ENCODE measurements around the gene SLC39A8. TPM values are rescaled to one million over a fixed set of nuclear protein-coding genes. Genes with fewer than 3 reads are reported as not detected.

The SLC39A8 gene
- total RNA-seq, 1 experiment from 2014 or later = 13.2 TPM

DNA sequence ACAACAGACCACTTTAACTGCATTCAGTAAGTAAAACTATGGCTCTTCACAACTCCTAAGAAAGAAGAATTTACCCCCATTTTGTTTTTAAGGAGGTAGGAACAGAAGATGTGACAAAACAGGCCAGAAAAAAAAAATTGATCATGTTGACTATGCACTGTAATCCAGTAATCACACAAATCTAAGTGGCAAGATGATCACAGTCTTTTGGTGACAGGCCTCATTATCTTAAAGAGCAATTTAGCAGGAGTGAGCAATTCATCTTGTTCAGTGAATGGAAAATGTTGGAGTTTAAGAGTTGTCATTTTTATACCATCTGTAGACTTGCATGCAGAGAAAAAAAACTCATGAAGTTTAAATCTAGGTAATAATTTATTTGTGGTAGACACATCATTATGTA lies 115.1 kb downstream of the SLC39A8 start:
- H3K4me1 ChIP-seq (ENCODE audit: control insufficient read depth in 1 of 2, insufficient read depth in 2 of 2, low read length in 2 of 2) = no peaks in the 10 kb centered on the region
- ChIA-PET POLR2A (no interaction called here), CTCF (no interaction called here), RAD21 (ENCODE audit: low non-redundant PET in 1 of 2, low total read pairs in 2 of 2, uncharacterized antibody in 2 of 2, unreplicated experiment in 2 of 2) (no interaction called here)
- H3K36me3 ChIP-seq (ENCODE audit: control insufficient read depth in 1 of 2, insufficient read depth in 2 of 2, low read length in 2 of 2) = no peaks in the 10 kb centered on the region
- H4K20me1 ChIP-seq (ENCODE audit: insufficient read depth) = no peaks in the 10 kb centered on the region
- H3K9me3 ChIP-seq (ENCODE audit: control insufficient read depth in 1 of 2, insufficient read depth in 1 of 2, low read depth in 1 of 2, low read length in 2 of 2) = no peaks in the 10 kb centered on the region
- H3K27me3 ChIP-seq (ENCODE audit: insufficient read depth, low read length) = no peaks in the 10 kb centered on the region
- no peak overlapping the region for H3K4me3 ChIP-seq (replicated peaks in 1 of 2; ENCODE audit: low read depth in 1 of 2, low read length in 2 of 2)
- ATAC-seq = no peak
- H3K27ac ChIP-seq (ENCODE audit: low read depth, low read length) = no peak overlapping the region
- no peak for DNase-seq (ENCODE audit: low read depth, low spot score)
- no peak overlapping the region for H3K9ac ChIP-seq (ENCODE audit: low read length)
- H2AFZ ChIP-seq (ENCODE audit: low read depth, low read length, poor library complexity, severe bottlenecking) = no peak overlapping the region
- TF ChIP-seq ZFX (IDR thresholded peaks at IDR 0.05) (no peak), SP1 (IDR thresholded peaks at IDR 0.05; ENCODE audit: low read depth) (no peak), FOSL1 (IDR thresholded peaks at IDR 0.05; ENCODE audit: low read depth) (no peak), RAD21 (IDR thresholded peaks at IDR 0.05; ENCODE audit: low read depth) (no peak), POLR2A (IDR thresholded peaks at IDR 0.05; ENCODE audit: borderline replicate concordance, extremely low read depth, insufficient read depth, insufficient read length) (no peak), EZH2phosphoT487 (IDR thresholded peaks at IDR 0.05; ENCODE audit: borderline replicate concordance) (no peak), ZNF274 (IDR thresholded peaks at IDR 0.05; ENCODE audit: low read depth, low read length) (no peak), EGR1 (IDR thresholded peaks at IDR 0.05; ENCODE audit: low read depth) (no peak), TCF7L2 (IDR thresholded peaks at IDR 0.05; ENCODE audit: borderline replicate concordance, extremely low read depth, insufficient read depth, insufficient read length) (no peak), JUND (IDR thresholded peaks at IDR 0.05) (no peak), SRF (IDR thresholded peaks at IDR 0.05; ENCODE audit: low read depth) (no peak), POLR2AphosphoS5 (IDR thresholded peaks at IDR 0.05; ENCODE audit: low read depth, low read length) (no peak), ELF1 (IDR thresholded peaks at IDR 0.05; ENCODE audit: borderline replicate concordance, low read depth) (no peak), CEBPB (IDR thresholded peaks at IDR 0.05; ENCODE audit: low read depth) (no peak)
- TF ChIP-seq, protein P1, sequence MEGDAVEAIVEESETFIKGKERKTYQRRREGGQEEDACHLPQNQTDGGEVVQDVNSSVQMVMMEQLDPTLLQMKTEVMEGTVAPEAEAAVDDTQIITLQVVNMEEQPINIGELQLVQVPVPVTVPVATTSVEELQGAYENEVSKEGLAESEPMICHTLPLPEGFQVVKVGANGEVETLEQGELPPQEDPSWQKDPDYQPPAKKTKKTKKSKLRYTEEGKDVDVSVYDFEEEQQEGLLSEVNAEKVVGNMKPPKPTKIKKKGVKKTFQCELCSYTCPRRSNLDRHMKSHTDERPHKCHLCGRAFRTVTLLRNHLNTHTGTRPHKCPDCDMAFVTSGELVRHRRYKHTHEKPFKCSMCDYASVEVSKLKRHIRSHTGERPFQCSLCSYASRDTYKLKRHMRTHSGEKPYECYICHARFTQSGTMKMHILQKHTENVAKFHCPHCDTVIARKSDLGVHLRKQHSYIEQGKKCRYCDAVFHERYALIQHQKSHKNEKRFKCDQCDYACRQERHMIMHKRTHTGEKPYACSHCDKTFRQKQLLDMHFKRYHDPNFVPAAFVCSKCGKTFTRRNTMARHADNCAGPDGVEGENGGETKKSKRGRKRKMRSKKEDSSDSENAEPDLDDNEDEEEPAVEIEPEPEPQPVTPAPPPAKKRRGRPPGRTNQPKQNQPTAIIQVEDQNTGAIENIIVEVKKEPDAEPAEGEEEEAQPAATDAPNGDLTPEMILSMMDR (IDR thresholded peaks at IDR 0.05 in 2 of 3, conservative IDR thresholded peaks at IDR 0.05 in 1 of 3; ENCODE audit: borderline replicate concordance in 1 of 3, insufficient read depth in 1 of 3, low read depth in 2 of 3, low read length in 2 of 3) = no peak
- TF ChIP-seq, protein P2, sequence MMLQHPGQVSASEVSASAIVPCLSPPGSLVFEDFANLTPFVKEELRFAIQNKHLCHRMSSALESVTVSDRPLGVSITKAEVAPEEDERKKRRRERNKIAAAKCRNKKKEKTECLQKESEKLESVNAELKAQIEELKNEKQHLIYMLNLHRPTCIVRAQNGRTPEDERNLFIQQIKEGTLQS (IDR thresholded peaks at IDR 0.05) = no peak
- TF ChIP-seq, protein P3, sequence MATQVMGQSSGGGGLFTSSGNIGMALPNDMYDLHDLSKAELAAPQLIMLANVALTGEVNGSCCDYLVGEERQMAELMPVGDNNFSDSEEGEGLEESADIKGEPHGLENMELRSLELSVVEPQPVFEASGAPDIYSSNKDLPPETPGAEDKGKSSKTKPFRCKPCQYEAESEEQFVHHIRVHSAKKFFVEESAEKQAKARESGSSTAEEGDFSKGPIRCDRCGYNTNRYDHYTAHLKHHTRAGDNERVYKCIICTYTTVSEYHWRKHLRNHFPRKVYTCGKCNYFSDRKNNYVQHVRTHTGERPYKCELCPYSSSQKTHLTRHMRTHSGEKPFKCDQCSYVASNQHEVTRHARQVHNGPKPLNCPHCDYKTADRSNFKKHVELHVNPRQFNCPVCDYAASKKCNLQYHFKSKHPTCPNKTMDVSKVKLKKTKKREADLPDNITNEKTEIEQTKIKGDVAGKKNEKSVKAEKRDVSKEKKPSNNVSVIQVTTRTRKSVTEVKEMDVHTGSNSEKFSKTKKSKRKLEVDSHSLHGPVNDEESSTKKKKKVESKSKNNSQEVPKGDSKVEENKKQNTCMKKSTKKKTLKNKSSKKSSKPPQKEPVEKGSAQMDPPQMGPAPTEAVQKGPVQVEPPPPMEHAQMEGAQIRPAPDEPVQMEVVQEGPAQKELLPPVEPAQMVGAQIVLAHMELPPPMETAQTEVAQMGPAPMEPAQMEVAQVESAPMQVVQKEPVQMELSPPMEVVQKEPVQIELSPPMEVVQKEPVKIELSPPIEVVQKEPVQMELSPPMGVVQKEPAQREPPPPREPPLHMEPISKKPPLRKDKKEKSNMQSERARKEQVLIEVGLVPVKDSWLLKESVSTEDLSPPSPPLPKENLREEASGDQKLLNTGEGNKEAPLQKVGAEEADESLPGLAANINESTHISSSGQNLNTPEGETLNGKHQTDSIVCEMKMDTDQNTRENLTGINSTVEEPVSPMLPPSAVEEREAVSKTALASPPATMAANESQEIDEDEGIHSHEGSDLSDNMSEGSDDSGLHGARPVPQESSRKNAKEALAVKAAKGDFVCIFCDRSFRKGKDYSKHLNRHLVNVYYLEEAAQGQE (IDR thresholded peaks at IDR 0.05; ENCODE audit: low read depth) = no peak
- TF ChIP-seq, protein P4, sequence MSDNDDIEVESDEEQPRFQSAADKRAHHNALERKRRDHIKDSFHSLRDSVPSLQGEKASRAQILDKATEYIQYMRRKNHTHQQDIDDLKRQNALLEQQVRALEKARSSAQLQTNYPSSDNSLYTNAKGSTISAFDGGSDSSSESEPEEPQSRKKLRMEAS (IDR thresholded peaks at IDR 0.05) = no peak
- TF ChIP-seq, protein P5, sequence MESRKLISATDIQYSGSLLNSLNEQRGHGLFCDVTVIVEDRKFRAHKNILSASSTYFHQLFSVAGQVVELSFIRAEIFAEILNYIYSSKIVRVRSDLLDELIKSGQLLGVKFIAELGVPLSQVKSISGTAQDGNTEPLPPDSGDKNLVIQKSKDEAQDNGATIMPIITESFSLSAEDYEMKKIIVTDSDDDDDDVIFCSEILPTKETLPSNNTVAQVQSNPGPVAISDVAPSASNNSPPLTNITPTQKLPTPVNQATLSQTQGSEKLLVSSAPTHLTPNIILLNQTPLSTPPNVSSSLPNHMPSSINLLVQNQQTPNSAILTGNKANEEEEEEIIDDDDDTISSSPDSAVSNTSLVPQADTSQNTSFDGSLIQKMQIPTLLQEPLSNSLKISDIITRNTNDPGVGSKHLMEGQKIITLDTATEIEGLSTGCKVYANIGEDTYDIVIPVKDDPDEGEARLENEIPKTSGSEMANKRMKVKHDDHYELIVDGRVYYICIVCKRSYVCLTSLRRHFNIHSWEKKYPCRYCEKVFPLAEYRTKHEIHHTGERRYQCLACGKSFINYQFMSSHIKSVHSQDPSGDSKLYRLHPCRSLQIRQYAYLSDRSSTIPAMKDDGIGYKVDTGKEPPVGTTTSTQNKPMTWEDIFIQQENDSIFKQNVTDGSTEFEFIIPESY (IDR thresholded peaks at IDR 0.05; ENCODE audit: extremely low read depth, insufficient replicate concordance, low read length) = no peak
- H3K79me2 ChIP-seq (ENCODE audit: insufficient read depth, low read length) = no peaks in the 10 kb centered on the region
- no peak overlapping the region for H3K4me2 ChIP-seq (ENCODE audit: low read length)
- intact Hi-C loops (cut with micrococcal nuclease) = no loop called here
- BruUV-seq (replicated peaks) = no TSS peak
- no peaks in the 10 kb centered on the region for H3K9me2 ChIP-seq (ENCODE audit: insufficient read depth)
